Fibroblast of lung (primary cell): Measurements from ENCODE around the gene TCERG1L. TPM values are rescaled to one million over a fixed set of nuclear protein-coding genes. Genes with fewer than 3 reads are reported as not detected.

Experiments used
- DNase-seq, 2 donors: peaks; one replicate each; pipeline versions ENCODE4 v3.0.0 to v3.0.0-alpha.2; 2010; ENCODE audit warnings: low read depth in 2 of 2
- H2AFZ ChIP-seq: 2 replicates; pipeline ENCODE4 v1.5.1; 2012; ENCODE audit warnings: low read length, control low read depth, inconsistent platforms
- H3K27ac ChIP-seq: 2 replicates; pipeline ENCODE4 v1.5.1; 2011; ENCODE audit warnings: low read length, control low read depth; ENCODE audit not compliant: insufficient read depth
- H3K27me3 ChIP-seq: 2 replicates; pipeline ENCODE4 v1.5.1; 2011; ENCODE audit warnings: mild to moderate bottlenecking, low read length; ENCODE audit not compliant: control insufficient read depth, insufficient read depth
- H3K36me3 ChIP-seq: 2 replicates; pipeline ENCODE4 v1.5.1; 2011; ENCODE audit warnings: low read length; ENCODE audit not compliant: control insufficient read depth, insufficient read depth
- H3K4me1 ChIP-seq: 2 replicates; pipeline ENCODE4 v1.5.1; 2011; ENCODE audit warnings: low read length; ENCODE audit not compliant: control insufficient read depth, insufficient read depth; ENCODE audit errors: extremely low read depth
- H3K4me2 ChIP-seq: 2 replicates; pipeline ENCODE4 v1.5.1; 2011; ENCODE audit warnings: low read length, control low read depth; ENCODE audit not compliant: insufficient read depth; ENCODE audit errors: extremely low read depth
- H3K4me3 ChIP-seq, 4 experiments: fragments of 200-600 bp in 1 of 4; sonication (generic) in 1 of 4; replicated peaks in 1 of 4; 2 replicates each; pipeline ENCODE4 v1.5.1; 2011 to 2016; ENCODE audit warnings: low read length in 4 of 4, low read depth in 3 of 4, mild to moderate bottlenecking in 3 of 4, control low read depth in 2 of 4, inconsistent platforms in 1 of 4, mixed read lengths in 1 of 4; ENCODE audit not compliant: insufficient read depth in 1 of 4; ENCODE audit errors: control extremely low read depth in 1 of 4
- H3K79me2 ChIP-seq: 2 replicates; pipeline ENCODE4 v1.5.1; 2012; ENCODE audit warnings: mild to moderate bottlenecking, low read length, inconsistent platforms; ENCODE audit not compliant: control insufficient read depth, insufficient read depth
- H3K9ac ChIP-seq: 2 replicates; pipeline ENCODE4 v1.5.1; 2011; ENCODE audit warnings: mild to moderate bottlenecking, low read length, control low read depth; ENCODE audit not compliant: insufficient read depth
- H3K9me3 ChIP-seq: 2 replicates; pipeline ENCODE4 v1.5.1; 2012; ENCODE audit warnings: low read depth, low read length; ENCODE audit not compliant: control insufficient read depth, insufficient read depth
- H4K20me1 ChIP-seq: 2 replicates; pipeline ENCODE4 v1.5.1; 2011; ENCODE audit warnings: low read length; ENCODE audit not compliant: control insufficient read depth, insufficient read depth; ENCODE audit errors: extremely low read depth
- EZH2 ChIP-seq: IDR thresholded peaks from 2 replicates; pipeline ENCODE4 v1.5.1; 2012; ENCODE audit warnings: low read length, control low read depth, mild to moderate bottlenecking; ENCODE audit errors: missing control alignments
- polyA minus RNA-seq: library from RNA; depleted of rRNA, polyadenylated mRNA; stranded (reverse); fragments of >200 nt; gene quantifications from 2 replicates; pipeline ENCODE4 v1.2.3, GENCODE V29; 2011; ENCODE audit warnings: low replicate concordance
- polyA plus RNA-seq, 2 donors: library from polyadenylated mRNA; depleted of rRNA in 1 of 2; stranded (reverse) in 1 of 2; unstranded in 1 of 2; fragments of >200 nt; gene quantifications; 2 replicates each; pipeline ENCODE4 v1.2.1, GENCODE V29; 2011 to 2012; ENCODE audit warnings: missing spikeins in 1 of 2
- total RNA-seq: library from RNA; depleted of rRNA; stranded (reverse); fragments of >200 nt; gene quantifications from 2 replicates; pipeline ENCODE4 v1.2.1, GENCODE V29; 2014
- TF ChIP-seq, protein P1 (sequence below), 2 donors: IDR thresholded peaks in 1 of 2; conservative IDR thresholded peaks in 1 of 2; 1 replicate in 1 of 2; 2 replicates in 1 of 2; pipeline ENCODE4 v1.5.1; 2011 to 2012; ENCODE audit warnings: low read length in 2 of 2, control low read depth in 1 of 2, inconsistent platforms in 1 of 2, low read depth in 1 of 2, mild to moderate bottlenecking in 1 of 2

The TCERG1L gene, protein sequence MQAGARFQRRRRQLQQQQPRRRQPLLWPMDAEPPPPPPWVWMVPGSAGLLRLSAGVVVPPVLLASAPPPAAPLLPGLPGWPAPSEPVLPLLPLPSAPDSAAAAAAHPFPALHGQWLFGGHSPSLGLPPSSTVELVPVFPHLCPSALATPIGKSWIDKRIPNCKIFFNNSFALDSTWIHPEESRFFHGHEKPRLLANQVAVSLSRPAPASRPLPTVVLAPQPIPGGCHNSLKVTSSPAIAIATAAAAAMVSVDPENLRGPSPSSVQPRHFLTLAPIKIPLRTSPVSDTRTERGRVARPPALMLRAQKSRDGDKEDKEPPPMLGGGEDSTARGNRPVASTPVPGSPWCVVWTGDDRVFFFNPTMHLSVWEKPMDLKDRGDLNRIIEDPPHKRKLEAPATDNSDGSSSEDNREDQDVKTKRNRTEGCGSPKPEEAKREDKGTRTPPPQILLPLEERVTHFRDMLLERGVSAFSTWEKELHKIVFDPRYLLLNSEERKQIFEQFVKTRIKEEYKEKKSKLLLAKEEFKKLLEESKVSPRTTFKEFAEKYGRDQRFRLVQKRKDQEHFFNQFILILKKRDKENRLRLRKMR
- total RNA-seq, result not detected in 2 replicates
- 0.02 TPM in 1 of 2 replicates, not detected in the other for polyA plus RNA-seq
- not detected in 2 replicates for polyA plus RNA-seq (2012)
- not detected in 2 replicates for polyA minus RNA-seq

DNA sequence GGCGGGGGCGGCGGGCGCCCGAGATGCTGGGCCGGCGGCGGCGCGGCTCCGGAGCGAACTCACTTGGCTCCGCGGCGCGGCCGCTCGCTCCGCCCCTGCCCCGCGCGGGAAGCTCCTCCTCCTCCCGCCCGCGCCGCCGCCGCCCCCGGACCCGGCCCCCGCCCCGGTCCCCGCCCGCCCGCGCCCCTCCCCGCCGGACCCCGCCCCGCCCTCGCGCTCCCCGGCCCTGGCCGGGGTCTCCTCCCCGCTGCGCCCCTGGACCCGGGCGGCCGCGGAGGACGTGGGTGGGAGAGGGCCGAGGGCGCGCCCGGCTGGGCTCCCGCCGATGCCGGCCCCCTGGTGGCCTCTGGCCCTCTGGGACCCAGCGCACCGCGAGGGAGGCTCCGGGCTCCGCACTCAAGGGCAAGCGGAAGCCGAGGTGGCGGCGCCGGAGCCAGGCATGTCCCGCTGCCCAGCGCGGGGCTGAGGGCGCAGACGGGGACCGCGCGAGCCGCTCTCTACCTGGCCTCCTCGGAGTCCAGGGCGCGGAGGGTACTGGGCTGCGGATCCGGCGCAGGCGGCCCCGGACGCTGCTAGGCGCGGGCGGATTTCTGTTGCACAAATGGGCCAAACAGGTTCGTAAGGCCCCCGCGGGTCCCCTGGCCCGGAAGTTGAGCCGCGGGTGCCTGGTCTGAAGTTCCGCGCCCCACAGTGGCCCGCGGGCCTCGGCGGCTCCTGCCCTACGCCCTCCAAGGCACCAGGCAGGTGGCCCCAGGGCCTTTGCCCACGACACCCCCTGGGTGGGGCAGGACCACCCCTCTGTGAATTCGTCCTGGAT lies at the start of gene TCERG1L:
Gene TCERG1L, minus strand, starts transcription at position 61 of the 817 bp plus-strand sequence. CDS start 86 bp downstream, outside the sequence.
- no peaks in the 10 kb centered on the region for H3K4me1 ChIP-seq
- no peaks in the 10 kb centered on the region for H3K36me3 ChIP-seq
- H3K4me3 ChIP-seq, result no peak within 1 kb of the TSS
- TF ChIP-seq, protein P1, sequence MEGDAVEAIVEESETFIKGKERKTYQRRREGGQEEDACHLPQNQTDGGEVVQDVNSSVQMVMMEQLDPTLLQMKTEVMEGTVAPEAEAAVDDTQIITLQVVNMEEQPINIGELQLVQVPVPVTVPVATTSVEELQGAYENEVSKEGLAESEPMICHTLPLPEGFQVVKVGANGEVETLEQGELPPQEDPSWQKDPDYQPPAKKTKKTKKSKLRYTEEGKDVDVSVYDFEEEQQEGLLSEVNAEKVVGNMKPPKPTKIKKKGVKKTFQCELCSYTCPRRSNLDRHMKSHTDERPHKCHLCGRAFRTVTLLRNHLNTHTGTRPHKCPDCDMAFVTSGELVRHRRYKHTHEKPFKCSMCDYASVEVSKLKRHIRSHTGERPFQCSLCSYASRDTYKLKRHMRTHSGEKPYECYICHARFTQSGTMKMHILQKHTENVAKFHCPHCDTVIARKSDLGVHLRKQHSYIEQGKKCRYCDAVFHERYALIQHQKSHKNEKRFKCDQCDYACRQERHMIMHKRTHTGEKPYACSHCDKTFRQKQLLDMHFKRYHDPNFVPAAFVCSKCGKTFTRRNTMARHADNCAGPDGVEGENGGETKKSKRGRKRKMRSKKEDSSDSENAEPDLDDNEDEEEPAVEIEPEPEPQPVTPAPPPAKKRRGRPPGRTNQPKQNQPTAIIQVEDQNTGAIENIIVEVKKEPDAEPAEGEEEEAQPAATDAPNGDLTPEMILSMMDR (conservative IDR thresholded peaks at IDR 0.05 in 1 of 2, IDR thresholded peaks at IDR 0.05 in 1 of 2; ENCODE audit: low read depth in 1 of 2, low read length in 2 of 2), result no peak
- no peak for TF ChIP-seq EZH2
- H4K20me1 ChIP-seq, result no peaks in the 10 kb centered on the region
- no peak within 1 kb of the TSS for H3K27ac ChIP-seq
- no peaks in the 10 kb centered on the region for H3K27me3 ChIP-seq
- H3K79me2 ChIP-seq, result no peaks in the 10 kb centered on the region
- no peaks in the 10 kb centered on the region for H3K9me3 ChIP-seq
- no peak within 1 kb of the TSS for H3K4me2 ChIP-seq
- no peak within 1 kb of the TSS for H2AFZ ChIP-seq
- no peak for DNase-seq
- no peak within 1 kb of the TSS for H3K9ac ChIP-seq

DNA sequence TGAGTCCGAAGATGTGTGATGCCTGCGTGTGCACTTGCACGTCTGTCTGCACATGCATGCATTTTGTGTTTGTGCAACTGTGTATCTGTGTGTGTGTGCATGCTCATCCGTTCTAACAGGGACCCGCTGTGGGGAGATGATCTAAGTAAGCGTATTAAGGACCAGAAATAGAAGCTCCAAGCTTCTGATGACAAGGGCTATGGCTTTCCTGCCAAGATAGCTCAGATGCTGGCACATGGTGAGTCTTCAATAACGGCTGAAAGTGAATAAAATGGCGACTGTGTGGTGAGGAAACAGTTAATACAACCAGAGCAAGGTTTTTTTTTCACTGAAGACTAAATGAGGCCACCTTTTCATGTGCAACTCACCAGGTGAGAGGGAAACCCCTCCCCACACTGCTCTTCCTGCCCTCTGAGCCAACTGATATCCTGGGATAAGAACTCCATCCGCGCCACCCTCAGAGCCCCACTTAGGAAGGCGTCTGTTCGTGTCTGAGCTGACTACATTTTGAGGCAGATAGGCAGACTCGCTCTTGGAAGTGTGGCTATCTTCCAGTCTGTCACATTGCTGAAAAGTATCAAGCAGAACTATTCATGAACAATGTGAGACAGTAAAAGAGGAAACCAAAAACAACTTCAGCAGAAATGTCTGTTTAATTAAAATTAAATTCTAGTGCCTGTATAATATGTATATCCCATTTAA lies 47.4 kb upstream of the TCERG1L start:
- Histone ChIP-seq H3K4me2 (no peak overlapping the region), H4K20me1 (no peaks in the 10 kb centered on the region), H3K27ac (no peak overlapping the region), H3K27me3 (no peaks in the 10 kb centered on the region), H3K79me2 (no peaks in the 10 kb centered on the region), H3K9me3 (no peaks in the 10 kb centered on the region), H3K36me3 (no peaks in the 10 kb centered on the region), H2AFZ (no peak overlapping the region), H3K4me3 (no peak overlapping the region), H3K4me1 (no peaks in the 10 kb centered on the region), H3K9ac (no peak overlapping the region)
- TF ChIP-seq, protein P1 (conservative IDR thresholded peaks at IDR 0.05 in 1 of 2, IDR thresholded peaks at IDR 0.05 in 1 of 2; ENCODE audit: low read depth in 1 of 2, low read length in 2 of 2), result no peak
- TF ChIP-seq EZH2, result no peak
- DNase-seq, result no peak
